GM13977 (cell line): ENCODE measurements around the gene CD5L.

Experiments used
- DNase-seq: peaks from one replicate; pipeline ENCODE4 v3.0.0; 2012; ENCODE audit warnings: low spot score
- CTCF ChIP-seq: IDR thresholded peaks from 2 replicates; pipeline ENCODE4 v1.5.1; 2012; ENCODE audit warnings: mild to moderate bottlenecking, control low read depth; ENCODE audit not compliant: insufficient read depth; ENCODE audit errors: extremely low read depth, missing control alignments
- in situ Hi-C: fragments of 300-500 bp; cut with MboI; formaldehyde crosslinking; loops from one replicate; pipeline ENCODE4 v1.12.0; 2022; ENCODE audit warnings: low sequenced_read_pairs, low pct_unique_long_range_greater_than_20kb, mixed read lengths, inconsistent platforms; ENCODE audit not compliant: unreplicated experiment

The CD5L gene

GRCh38 chr1:157799996-157800395 is 41.6 kb downstream of the CD5L start:
- in situ Hi-C loops = no loop called here
- DNase-seq = no peak

GRCh38 chr1:157798211-157798610 is 43.4 kb downstream of the CD5L start:
- TF ChIP-seq CTCF = no peak
- no peak for DNase-seq
- in situ Hi-C loops = no loop called here

More at GRCh38 chr1:157799996-157800395, 41.6 kb downstream of the CD5L start:
- no peak for TF ChIP-seq CTCF

GRCh38 chr1:157785248-157785647 is 56.4 kb downstream of the CD5L start:
- in situ Hi-C loops = no loop called here
- no peak for TF ChIP-seq CTCF
- DNase-seq = no peak

- in situ Hi-C loops = no loop called here
- DNase-seq = no peak
- no peak for TF ChIP-seq CTCF
Measured at GRCh38 chr1:157784801-157785200, 56.8 kb downstream of the CD5L start.

GRCh38 chr1:157782931-157783330 is 58.7 kb downstream of the CD5L start:
- in situ Hi-C loops = no loop called here
- TF ChIP-seq CTCF = no peak
- DNase-seq = no peak

- DNase-seq = no peak
- TF ChIP-seq CTCF = no peak
- in situ Hi-C loops = no loop called here
Measured at GRCh38 chr1:157781048-157781447, 60.6 kb downstream of the CD5L start.
